Measurements from ENCODE around the gene LMTK3.
"Not testable (repeated sequence)": the region's sequence is repeated elsewhere in the genome, so short reads cannot be mapped to it uniquely, and the experiment has no call there.

Gene LMTK3

GRCh38 chr19:48543121-48543710 is 31.6 kb upstream of the LMTK3 start:
- Mint-ChIP-seq H3K4me3 (no peak overlapping the region), H3K36me3 (ENCODE audit: low read depth) (no peaks in the 10 kb centered on the region), H3K9me3 (no peaks in the 10 kb centered on the region)

DNA sequence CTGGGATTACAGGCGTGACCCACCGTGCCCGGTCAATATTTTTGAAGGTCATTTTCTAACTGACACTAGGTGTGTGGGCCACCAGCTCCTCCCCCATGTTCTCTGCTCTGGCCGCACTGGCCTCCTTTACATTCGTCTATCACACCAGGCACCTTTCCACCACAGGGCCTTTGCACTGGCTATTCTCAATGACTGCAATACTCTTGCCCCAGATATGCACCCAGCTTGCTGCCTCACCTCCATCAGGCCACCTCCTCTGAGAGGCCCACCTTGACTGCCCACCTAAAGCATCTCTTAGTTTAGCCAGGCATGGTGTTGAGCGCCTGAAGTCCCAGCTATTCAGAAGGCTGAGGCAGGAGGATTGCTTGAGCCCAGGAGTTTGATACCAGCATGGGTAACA is 30.2 kb upstream of the LMTK3 start:
- H3K36me3 Mint-ChIP-seq (ENCODE audit: low read depth) = no peaks in the 10 kb centered on the region
- no peak overlapping the region for H3K27ac Mint-ChIP-seq
- H3K4me1 Mint-ChIP-seq = peaks cover 13% of the 10 kb centered on the region
- no peak overlapping the region for H3K4me3 Mint-ChIP-seq
- DNase-seq = no peak
- peaks cover 20% of the 10 kb centered on the region for H3K27me3 Mint-ChIP-seq (ENCODE audit: low read depth, poor library complexity)
- H3K9me3 Mint-ChIP-seq = no peaks in the 10 kb centered on the region
- TF ChIP-seq, protein P1, sequence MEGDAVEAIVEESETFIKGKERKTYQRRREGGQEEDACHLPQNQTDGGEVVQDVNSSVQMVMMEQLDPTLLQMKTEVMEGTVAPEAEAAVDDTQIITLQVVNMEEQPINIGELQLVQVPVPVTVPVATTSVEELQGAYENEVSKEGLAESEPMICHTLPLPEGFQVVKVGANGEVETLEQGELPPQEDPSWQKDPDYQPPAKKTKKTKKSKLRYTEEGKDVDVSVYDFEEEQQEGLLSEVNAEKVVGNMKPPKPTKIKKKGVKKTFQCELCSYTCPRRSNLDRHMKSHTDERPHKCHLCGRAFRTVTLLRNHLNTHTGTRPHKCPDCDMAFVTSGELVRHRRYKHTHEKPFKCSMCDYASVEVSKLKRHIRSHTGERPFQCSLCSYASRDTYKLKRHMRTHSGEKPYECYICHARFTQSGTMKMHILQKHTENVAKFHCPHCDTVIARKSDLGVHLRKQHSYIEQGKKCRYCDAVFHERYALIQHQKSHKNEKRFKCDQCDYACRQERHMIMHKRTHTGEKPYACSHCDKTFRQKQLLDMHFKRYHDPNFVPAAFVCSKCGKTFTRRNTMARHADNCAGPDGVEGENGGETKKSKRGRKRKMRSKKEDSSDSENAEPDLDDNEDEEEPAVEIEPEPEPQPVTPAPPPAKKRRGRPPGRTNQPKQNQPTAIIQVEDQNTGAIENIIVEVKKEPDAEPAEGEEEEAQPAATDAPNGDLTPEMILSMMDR (IDR thresholded peaks at IDR 0.05) = no peak

More at GRCh38 chr19:48543121-48543710, 31.6 kb upstream of the LMTK3 start:
- Mint-ChIP-seq H3K27me3 (ENCODE audit: low read depth, poor library complexity) (peaks cover 23% of the 10 kb centered on the region), H3K27ac (no peak overlapping the region), H3K4me1 (peaks cover 13% of the 10 kb centered on the region)
- TF ChIP-seq, protein P1 (IDR thresholded peaks at IDR 0.05) = no peak
- DNase-seq = no peak

- TF ChIP-seq, protein P1 (IDR thresholded peaks at IDR 0.05) = no peak
- H3K36me3 Mint-ChIP-seq (ENCODE audit: low read depth) = no peaks in the 10 kb centered on the region
- H3K27ac Mint-ChIP-seq = peak overlapping the region; percentile 62
- no peaks in the 10 kb centered on the region for H3K9me3 Mint-ChIP-seq
- no peak overlapping the region for H3K4me3 Mint-ChIP-seq
- DNase-seq = no peak
- peaks cover 13% of the 10 kb centered on the region for H3K4me1 Mint-ChIP-seq
- H3K27me3 Mint-ChIP-seq (ENCODE audit: low read depth, poor library complexity) = peaks cover 13% of the 10 kb centered on the region
These were observed 28.5 kb upstream of the LMTK3 start for GRCh38 chr19:48540110-48540509.

- Mint-ChIP-seq H3K27me3 (ENCODE audit: low read depth, poor library complexity) (peaks cover 13% of the 10 kb centered on the region), H3K4me3 (no peak overlapping the region), H3K9me3 (no peaks in the 10 kb centered on the region), H3K4me1 (peaks cover 13% of the 10 kb centered on the region), H3K36me3 (ENCODE audit: low read depth) (no peaks in the 10 kb centered on the region), H3K27ac (no peak overlapping the region)
- DNase-seq = no peak
- TF ChIP-seq, protein P1 (IDR thresholded peaks at IDR 0.05) = no peak
These were observed 28.0 kb upstream of the LMTK3 start for GRCh38 chr19:48539503-48540096.

DNA sequence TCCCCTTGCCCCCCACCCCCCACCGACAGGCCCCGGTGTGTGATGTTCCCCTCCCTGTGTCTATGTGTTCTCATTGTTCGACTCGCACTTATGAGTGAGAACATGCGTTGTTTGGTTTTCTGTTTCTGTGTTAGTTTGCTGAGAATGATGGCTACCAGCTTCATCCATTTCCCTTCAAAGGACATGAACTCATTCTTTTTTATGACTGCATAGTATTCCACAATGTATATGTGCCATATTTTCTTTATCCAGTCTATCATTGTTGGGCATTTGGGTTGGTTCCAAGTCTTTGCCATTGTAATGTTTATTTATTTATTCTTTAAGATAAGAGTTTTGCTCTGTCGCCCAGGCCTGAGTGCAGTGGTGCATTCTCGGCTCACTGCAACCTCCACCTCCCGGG is 26.4 kb upstream of the LMTK3 start:
- H3K27ac Mint-ChIP-seq; H3K4me3 Mint-ChIP-seq; H3K9me3 Mint-ChIP-seq; H3K36me3 Mint-ChIP-seq (ENCODE audit: low read depth); H3K4me1 Mint-ChIP-seq; DNase-seq: not testable (repeated sequence)
- H3K27me3 Mint-ChIP-seq (ENCODE audit: low read depth, poor library complexity) = peaks cover 13% of the 10 kb centered on the region

- H3K27me3 Mint-ChIP-seq (ENCODE audit: low read depth, poor library complexity) = peaks cover 16% of the 10 kb centered on the region
- DNase-seq = no peak
- no peak overlapping the region for H3K4me3 Mint-ChIP-seq
- TF ChIP-seq, protein P1 (IDR thresholded peaks at IDR 0.05) = no peak
- H3K36me3 Mint-ChIP-seq (ENCODE audit: low read depth) = no peaks in the 10 kb centered on the region
- H3K4me1 Mint-ChIP-seq = peaks cover 5% of the 10 kb centered on the region
- H3K9me3 Mint-ChIP-seq = no peaks in the 10 kb centered on the region
- no peak overlapping the region for H3K27ac Mint-ChIP-seq
These were observed 25.9 kb upstream of the LMTK3 start for GRCh38 chr19:48537541-48537940.

Data from nephron progenitor cell (in vitro differentiated cells).